ENCODE measurements around the gene SGO2.
"Not testable (repeated sequence)": the region's sequence is repeated elsewhere in the genome, so short reads cannot be mapped to it uniquely, and the experiment has no call there.

SGO2 gene

GRCh38 chr2:200620606-200621390 lies 94.8 kb downstream of the SGO2 start:
- TF ChIP-seq, protein P1, sequence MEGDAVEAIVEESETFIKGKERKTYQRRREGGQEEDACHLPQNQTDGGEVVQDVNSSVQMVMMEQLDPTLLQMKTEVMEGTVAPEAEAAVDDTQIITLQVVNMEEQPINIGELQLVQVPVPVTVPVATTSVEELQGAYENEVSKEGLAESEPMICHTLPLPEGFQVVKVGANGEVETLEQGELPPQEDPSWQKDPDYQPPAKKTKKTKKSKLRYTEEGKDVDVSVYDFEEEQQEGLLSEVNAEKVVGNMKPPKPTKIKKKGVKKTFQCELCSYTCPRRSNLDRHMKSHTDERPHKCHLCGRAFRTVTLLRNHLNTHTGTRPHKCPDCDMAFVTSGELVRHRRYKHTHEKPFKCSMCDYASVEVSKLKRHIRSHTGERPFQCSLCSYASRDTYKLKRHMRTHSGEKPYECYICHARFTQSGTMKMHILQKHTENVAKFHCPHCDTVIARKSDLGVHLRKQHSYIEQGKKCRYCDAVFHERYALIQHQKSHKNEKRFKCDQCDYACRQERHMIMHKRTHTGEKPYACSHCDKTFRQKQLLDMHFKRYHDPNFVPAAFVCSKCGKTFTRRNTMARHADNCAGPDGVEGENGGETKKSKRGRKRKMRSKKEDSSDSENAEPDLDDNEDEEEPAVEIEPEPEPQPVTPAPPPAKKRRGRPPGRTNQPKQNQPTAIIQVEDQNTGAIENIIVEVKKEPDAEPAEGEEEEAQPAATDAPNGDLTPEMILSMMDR (IDR thresholded peaks at IDR 0.05; ENCODE audit: extremely low read depth, missing control alignments), result no peak
- no peak for DNase-seq (ENCODE audit: low spot score)

DNA sequence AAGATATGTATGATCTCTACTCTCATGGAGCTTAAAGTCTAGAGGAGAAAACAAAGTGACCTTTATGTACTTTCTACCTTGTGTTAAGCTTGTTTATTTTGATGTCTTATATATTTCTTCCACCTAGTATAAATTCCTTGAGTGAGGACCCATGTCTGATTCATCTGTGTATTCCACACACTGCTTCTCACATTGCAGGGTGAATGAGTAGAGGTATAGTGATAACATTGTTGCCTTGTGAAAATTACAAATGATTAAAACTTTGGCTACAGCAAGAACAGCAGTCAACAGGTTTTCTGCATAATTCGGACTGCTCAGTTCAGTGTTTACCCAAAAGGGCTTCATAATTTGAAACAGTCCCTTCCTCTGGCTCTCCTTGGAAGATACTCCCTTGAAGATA lies 96.1 kb downstream of the SGO2 start:
- DNase-seq (ENCODE audit: low spot score), result no peak
- TF ChIP-seq, protein P1 (IDR thresholded peaks at IDR 0.05; ENCODE audit: extremely low read depth, missing control alignments), result no peak

- DNase-seq (ENCODE audit: low spot score), result no peak
- TF ChIP-seq, protein P1 (IDR thresholded peaks at IDR 0.05; ENCODE audit: extremely low read depth, missing control alignments), result no peak
These were observed 98.0 kb downstream of the SGO2 start for GRCh38 chr2:200624026-200624425.

GRCh38 chr2:200624658-200625057 lies 98.7 kb downstream of the SGO2 start:
- TF ChIP-seq, protein P1 (IDR thresholded peaks at IDR 0.05; ENCODE audit: extremely low read depth, missing control alignments), result no peak
- no peak for DNase-seq (ENCODE audit: low spot score)

GRCh38 chr2:200625282-200625681 lies 99.3 kb downstream of the SGO2 start:
- DNase-seq (ENCODE audit: low spot score), result no peak
- TF ChIP-seq, protein P1 (IDR thresholded peaks at IDR 0.05; ENCODE audit: extremely low read depth, missing control alignments), result no peak

GRCh38 chr2:200625958-200626363 lies 100.0 kb downstream of the SGO2 start:
- TF ChIP-seq, protein P1 (IDR thresholded peaks at IDR 0.05; ENCODE audit: extremely low read depth, missing control alignments), result no peak
- DNase-seq (ENCODE audit: low spot score), result no peak

DNA sequence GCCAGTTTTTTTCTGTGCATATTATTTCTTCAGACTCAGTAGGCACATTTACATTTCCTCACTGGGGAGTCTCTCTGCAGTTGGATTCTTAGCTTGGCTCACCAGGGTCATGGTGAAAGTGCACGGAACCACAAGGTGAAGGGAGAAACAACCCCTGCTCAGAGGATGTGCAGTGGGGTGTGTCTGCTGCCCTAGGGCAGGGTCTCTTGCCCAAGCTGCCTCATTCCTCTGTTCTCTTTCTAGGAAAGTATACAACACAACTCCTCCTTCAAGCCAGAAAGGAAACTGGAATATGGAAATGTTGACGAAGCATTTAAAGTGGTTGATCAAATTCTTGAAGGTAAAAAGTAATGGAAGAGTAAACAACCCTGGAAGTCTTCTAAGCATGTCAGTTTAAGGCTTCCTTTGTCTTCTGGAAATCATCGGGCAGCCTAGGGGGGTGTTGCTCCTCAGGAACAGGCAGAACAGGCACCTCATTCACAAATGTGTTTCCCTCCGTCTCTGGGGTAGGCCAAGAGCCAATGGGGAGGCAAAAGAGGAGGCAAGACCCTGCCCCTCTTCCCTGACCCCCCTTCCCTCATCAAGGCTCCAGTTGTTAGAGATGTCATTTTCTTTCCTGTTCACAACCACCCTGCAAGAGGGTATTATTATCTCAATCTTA lies 101.2 kb downstream of the SGO2 start:
- TF ChIP-seq, protein P1 (IDR thresholded peaks at IDR 0.05; ENCODE audit: extremely low read depth, missing control alignments), result no peak
- DNase-seq (ENCODE audit: low spot score), result no peak

- DNase-seq (ENCODE audit: low spot score), result not testable (repeated sequence)
These were observed 102.5 kb downstream of the SGO2 start for GRCh38 chr2:200628461-200628860.

All from GM20000 (cell line).